ENCODE data around the gene DIO1.

DNA sequence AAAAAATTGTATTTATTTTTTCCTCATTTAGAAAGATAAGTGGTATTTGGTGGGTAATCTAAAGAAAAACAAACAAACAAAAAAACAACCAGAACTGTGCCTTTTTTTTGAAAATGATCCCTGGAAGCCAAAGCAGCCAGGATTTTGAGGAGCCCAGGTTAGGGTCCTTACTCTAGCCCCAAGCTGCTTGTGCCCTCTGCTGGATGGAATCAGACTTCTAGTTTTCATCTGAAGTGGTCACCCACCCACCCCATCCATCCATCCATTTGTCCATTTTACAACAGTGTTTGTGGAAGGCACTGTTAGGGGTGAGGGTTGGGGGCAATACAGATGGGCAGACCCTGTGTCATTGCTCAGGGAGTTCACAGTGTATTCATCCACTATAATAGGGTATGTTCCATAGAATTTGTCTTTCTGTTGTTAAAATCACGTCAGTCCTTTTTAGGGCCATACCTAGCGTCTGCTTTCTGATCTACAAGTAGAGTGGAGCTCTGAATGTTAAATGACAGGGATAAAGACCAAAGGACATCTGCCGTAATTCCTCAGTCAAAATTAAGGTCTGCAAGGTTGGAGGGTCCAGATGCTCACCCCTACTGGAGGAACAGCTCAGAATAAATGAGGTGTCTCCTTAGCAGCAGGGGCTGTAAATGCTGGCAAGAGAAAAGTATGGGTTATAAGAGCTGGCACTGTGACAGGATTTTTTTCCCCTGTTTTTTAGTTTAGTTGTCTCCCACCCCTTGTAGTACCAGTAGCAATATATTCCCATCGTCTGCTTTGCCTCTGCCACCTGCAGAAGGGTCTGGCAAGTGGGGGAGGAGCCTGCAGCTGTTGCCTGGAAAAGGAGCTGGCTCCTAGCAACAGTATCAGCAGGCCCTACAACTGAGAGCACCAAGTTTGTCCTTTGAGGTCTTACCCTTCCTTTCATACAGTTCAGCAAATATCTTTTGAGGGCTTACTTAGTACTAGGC, 55.3 kb downstream of the DIO1 start:
- TF ChIP-seq, protein P1, sequence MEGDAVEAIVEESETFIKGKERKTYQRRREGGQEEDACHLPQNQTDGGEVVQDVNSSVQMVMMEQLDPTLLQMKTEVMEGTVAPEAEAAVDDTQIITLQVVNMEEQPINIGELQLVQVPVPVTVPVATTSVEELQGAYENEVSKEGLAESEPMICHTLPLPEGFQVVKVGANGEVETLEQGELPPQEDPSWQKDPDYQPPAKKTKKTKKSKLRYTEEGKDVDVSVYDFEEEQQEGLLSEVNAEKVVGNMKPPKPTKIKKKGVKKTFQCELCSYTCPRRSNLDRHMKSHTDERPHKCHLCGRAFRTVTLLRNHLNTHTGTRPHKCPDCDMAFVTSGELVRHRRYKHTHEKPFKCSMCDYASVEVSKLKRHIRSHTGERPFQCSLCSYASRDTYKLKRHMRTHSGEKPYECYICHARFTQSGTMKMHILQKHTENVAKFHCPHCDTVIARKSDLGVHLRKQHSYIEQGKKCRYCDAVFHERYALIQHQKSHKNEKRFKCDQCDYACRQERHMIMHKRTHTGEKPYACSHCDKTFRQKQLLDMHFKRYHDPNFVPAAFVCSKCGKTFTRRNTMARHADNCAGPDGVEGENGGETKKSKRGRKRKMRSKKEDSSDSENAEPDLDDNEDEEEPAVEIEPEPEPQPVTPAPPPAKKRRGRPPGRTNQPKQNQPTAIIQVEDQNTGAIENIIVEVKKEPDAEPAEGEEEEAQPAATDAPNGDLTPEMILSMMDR (IDR thresholded peaks at IDR 0.05): peak in 2 of 4 experiments; percentile 40 to 47
- TF ChIP-seq POLR2A (IDR thresholded peaks at IDR 0.05) (no peak), POLR2AphosphoS5 (IDR thresholded peaks at IDR 0.05) (no peak), EP300 (IDR thresholded peaks at IDR 0.05) (no peak)
